Gastrocnemius medialis (tissue), 4 donors: Measurements from ENCODE around the gene EEFSEC.

Source experiments
- CTCF ChIP-seq, 5 experiments: fragments of 450-650 bp in 3 of 5; fragments of 200-600 bp in 2 of 5; sonication (generic) in 2 of 5; IDR thresholded peaks in 4 of 5; conservative IDR thresholded peaks in 1 of 5; 1 replicate in 4 of 5; 2 replicates in 1 of 5; pipeline ENCODE4 v1.5.1; 2016 to 2019; ENCODE audit warnings: antibody characterized with exemption in 5 of 5, mild to moderate bottlenecking in 3 of 5, moderate library complexity in 3 of 5
- POLR2A ChIP-seq, 2 donors: fragments of 450-650 bp; IDR thresholded peaks; one replicate each; pipeline ENCODE4 v1.6.1; 2017; ENCODE audit warnings: antibody characterized with exemption in 2 of 2, mild to moderate bottlenecking in 2 of 2, moderate library complexity in 2 of 2

DNA sequence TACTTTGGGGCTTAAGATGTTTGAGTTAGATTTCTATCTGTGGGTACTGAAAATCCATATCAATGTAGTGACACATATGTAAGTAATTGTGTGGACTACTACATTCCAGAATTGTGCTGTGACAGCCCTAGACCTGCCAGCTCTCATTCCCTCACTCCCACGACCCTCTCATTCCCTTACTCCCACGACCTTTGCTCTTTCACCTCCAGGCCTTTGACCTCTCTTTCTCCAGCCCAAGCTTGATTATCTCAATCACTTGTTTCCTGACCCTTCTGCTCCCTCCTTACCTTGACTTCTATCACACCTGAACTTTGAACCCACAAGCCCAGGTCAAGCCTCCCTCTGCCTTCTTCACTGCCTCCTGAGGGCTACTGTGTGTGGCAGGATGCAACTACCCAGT, 26.0 kb upstream of the EEFSEC start:
- TF ChIP-seq POLR2A (IDR thresholded peaks at IDR 0.05) (no peak), CTCF (IDR thresholded peaks at IDR 0.05 in 4 of 5, conservative IDR thresholded peaks at IDR 0.05 in 1 of 5) (no peak)
